ENCODE measurements around the gene DMPK. TPM values are rescaled to one million over a fixed set of nuclear protein-coding genes. Genes with fewer than 3 reads are reported as not detected.

DMPK gene
- total and polyA plus RNA-seq, 9 of the 15 experiments (the other 6 are each of a cell fraction or from before 2014, with no cell fraction given), result 0.24 to 31.3 (median 7.3) TPM

DNA sequence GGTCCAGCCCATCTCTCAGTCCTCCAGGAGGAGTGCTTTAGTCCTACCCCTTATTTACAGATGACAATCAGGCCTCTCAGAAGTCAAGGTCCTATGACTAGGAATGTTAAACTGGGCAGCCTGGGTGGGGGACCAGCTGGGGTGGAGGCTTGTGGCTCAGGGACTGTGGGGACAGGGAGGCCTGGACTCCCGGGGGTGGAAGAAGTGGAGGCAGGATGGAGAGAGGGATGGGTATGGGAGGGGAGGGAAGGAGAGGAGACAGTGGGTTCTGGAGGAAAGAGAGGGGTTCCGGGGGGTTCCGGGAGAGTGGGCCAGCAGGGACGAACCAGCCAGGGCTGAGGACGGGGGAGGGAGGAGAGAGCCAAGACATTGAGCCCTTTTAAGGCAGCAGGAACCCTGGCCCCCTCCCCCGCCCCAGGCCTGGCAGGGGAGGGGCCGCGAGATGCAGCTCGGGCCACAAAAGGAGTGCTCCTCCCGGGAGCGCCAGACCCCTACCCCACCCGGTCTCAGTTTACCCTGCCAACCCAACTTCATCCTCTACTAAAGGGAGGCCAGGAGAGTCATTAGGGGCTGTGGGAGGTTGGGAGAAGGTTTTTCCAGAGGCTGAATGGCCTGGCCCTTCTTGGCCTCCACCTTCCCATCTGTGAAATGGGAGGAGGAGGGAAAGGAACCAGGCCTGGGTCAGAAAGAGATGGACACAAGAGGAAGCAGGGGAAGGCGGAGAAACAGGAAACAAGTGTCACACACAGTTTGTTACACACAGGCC is 1.7 kb downstream of the DMPK start (continued):
- no peak for TF ChIP-seq PBX2 (CRISPR knock-in tag; IDR thresholded peaks at IDR 0.05; ENCODE audit: low read depth)
- TF ChIP-seq PBX2 (tag; conservative IDR thresholded peaks at IDR 0.05; ENCODE audit: low read depth), result no peak
- TF ChIP-seq ZNF263 (CRISPR knock-in tag; IDR thresholded peaks at IDR 0.05; ENCODE audit: borderline replicate concordance), result peak; percentile 85

DNA sequence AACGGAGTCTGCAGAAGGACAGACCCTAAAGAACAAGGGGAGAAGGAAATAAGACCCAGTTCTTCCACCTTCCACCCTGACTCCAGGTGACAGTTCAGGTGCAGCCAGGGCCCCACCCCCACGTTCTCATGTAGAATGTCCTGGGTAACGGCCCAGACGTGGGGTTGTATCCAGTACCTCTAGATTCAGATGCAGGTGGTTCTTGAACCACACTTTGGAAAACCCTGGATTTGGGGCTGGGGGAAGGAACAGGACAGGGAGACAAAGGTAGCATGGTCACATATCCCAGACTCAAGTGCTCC is 2.2 kb downstream of the DMPK start:
- ChIA-PET CTCF (ENCODE audit: low intra/inter-chr PET ratio) (no interaction called here), POLR2A (interaction anchor here (7.7 kb wide), 1 partner anchor 9 kb away, joined by 70 read pairs; the partner anchor contains the start of gene SIX5)
- no peak for ATAC-seq
- Histone ChIP-seq H3K9me3 (replicated peaks; ENCODE audit: control insufficient read depth, insufficient read depth, low read depth, low read length) (no peaks in the 10 kb centered on the region), H3K79me2 (ENCODE audit: control insufficient read depth, insufficient read depth, low read length) (no peaks in the 10 kb centered on the region), H3K36me3 (ENCODE audit: control insufficient read depth, insufficient read depth, low read length) (peaks cover 18% of the 10 kb centered on the region; the same call in 2 of the 3 replicates), H3K9ac (ENCODE audit: insufficient read depth in 1 of 2, low read depth in 2 of 2, low read length in 2 of 2) (peak overlapping the region; percentile 62 to 84; a peak in 2 of 4 replicates), H3K4me2 (ENCODE audit: insufficient read depth, low read length) (peak overlapping the region; percentile 80), H3K4me3 (no peak overlapping the region), H3K9me1 (ENCODE audit: control insufficient read depth, insufficient read depth, low read length) (peaks cover 9% of the 10 kb centered on the region), H3K27me3 (ENCODE audit: control insufficient read depth in 2 of 2, insufficient read depth in 2 of 2, low read length in 2 of 2) (no peaks in the 10 kb centered on the region), H2AFZ (ENCODE audit: low read depth, low read length) (no peak overlapping the region), H4K20me1 (replicated peaks; ENCODE audit: control insufficient read depth, insufficient read depth, low read length) (peaks cover 10% of the 10 kb centered on the region; the same call in 1 of the 2 replicates), H3K4me1 (replicated peaks in 1 of 2; ENCODE audit: control insufficient read depth in 2 of 2, insufficient read depth in 2 of 2, low read length in 2 of 2) (peaks cover 16 to 64% of the 10 kb centered on the region in 2 experiments), H3K27ac (ENCODE audit: extremely low read depth, low read depth, low read length) (peak overlapping the region; percentile 60; the same call in 2 of the 3 replicates)
- in situ Hi-C loops (cut with MboI) (no loop called here), intact Hi-C loops (cut with micrococcal nuclease) (no loop called here)
- 29% methylated on average over 4 of the region's 4 CpGs for WGBS (ENCODE audit: insufficient coverage, low coverage, missing lambda C conversion rate)
- BruUV-seq (replicated peaks), result no TSS peak
- no peak for DNase-seq (ENCODE audit: extremely low read depth in 1 of 4, low spot score in 3 of 4)
- FAIRE-seq, result peak; percentile 83
- no peak for TF ChIP-seq NR0B1 (IDR thresholded peaks at IDR 0.05; ENCODE audit: partially characterized antibody)
- TF ChIP-seq, protein P1, sequence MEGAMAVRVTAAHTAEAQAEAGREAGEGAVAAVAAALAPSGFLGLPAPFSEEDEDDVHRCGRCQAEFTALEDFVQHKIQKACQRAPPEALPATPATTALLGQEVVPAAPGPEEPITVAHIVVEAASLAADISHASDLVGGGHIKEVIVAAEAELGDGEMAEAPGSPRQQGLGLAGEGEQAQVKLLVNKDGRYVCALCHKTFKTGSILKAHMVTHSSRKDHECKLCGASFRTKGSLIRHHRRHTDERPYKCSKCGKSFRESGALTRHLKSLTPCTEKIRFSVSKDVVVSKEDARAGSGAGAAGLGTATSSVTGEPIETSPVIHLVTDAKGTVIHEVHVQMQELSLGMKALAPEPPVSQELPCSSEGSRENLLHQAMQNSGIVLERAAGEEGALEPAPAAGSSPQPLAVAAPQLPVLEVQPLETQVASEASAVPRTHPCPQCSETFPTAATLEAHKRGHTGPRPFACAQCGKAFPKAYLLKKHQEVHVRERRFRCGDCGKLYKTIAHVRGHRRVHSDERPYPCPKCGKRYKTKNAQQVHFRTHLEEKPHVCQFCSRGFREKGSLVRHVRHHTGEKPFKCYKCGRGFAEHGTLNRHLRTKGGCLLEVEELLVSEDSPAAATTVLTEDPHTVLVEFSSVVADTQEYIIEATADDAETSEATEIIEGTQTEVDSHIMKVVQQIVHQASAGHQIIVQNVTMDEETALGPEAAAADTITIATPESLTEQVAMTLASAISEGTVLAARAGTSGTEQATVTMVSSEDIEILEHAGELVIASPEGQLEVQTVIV (CRISPR knock-in tag; IDR thresholded peaks at IDR 0.05; ENCODE audit: borderline replicate concordance), result no peak
- no peak for TF ChIP-seq MIER1 (IDR thresholded peaks at IDR 0.05; ENCODE audit: low read depth)
- TF ChIP-seq TCFL5 (CRISPR knock-in tag; conservative IDR thresholded peaks at IDR 0.05), result no peak
- TF ChIP-seq ZBTB7A (IDR thresholded peaks at IDR 0.05; ENCODE audit: borderline replicate concordance, control insufficient read depth, low read depth, low read length), result no peak
- no peak for TF ChIP-seq TFAP4 (CRISPR knock-in tag; IDR thresholded peaks at IDR 0.05; ENCODE audit: borderline replicate concordance)
- no peak for TF ChIP-seq BRD4 (IDR thresholded peaks at IDR 0.05)
- 0 out of 4 replicates have a peak, but pooled peaks of 1 of the 2 experiments have one; percentile 7 for TF ChIP-seq TEAD1 (CRISPR knock-in tag; IDR thresholded peaks at IDR 0.05)
- TF ChIP-seq ZNF57 (CRISPR knock-in tag; IDR thresholded peaks at IDR 0.05), result no peak

All from K562 (cell line).